K562 (cell line): ENCODE results near the gene CRYZL1. TPM values are rescaled to one million over a fixed set of nuclear protein-coding genes. Genes with fewer than 3 reads are reported as not detected.

ENCODE experiments used
- C11orf30 ChIP-seq: fragments of 450-650 bp; IDR thresholded peaks from 2 replicates; pipeline ENCODE4 v1.6.1; 2016; ENCODE audit warnings: low read depth, mild to moderate bottlenecking
- FOXA3 ChIP-seq, 2 experiments: fragments of 450-650 bp in 1 of 2; sonication (generic) in 1 of 2; formaldehyde crosslinking; IDR thresholded peaks in 1 of 2; conservative IDR thresholded peaks in 1 of 2; 2 replicates each; pipeline versions ENCODE4 v1.4.0 to v1.8.0; 2020 to 2022; ENCODE audit warnings: mild to moderate bottlenecking in 2 of 2, missing genetic modification reagents in 1 of 2
- GATA2 ChIP-seq: sonication (generic); formaldehyde crosslinking; IDR thresholded peaks from 2 replicates; pipeline ENCODE4 v1.4.0; 2020; ENCODE audit warnings: mild to moderate bottlenecking, missing genetic modification reagents
- GTF2F1 ChIP-seq: IDR thresholded peaks from 2 replicates; pipeline ENCODE4 v1.6.1; 2011; ENCODE audit warnings: low read depth, low read length, improper control_type of control experiment
- HDAC3 ChIP-seq: fragments of 450-650 bp; IDR thresholded peaks from 2 replicates; pipeline ENCODE4 v1.6.1; 2018; ENCODE audit warnings: borderline replicate concordance, mild to moderate bottlenecking, moderate library complexity; ENCODE audit not compliant: partially characterized antibody
- NCOR1 ChIP-seq: fragments of 450-650 bp; IDR thresholded peaks from 2 replicates; pipeline ENCODE4 v1.6.1; 2016; ENCODE audit warnings: mild to moderate bottlenecking, moderate library complexity
- RBBP5 ChIP-seq: fragments of 200-600 bp; sonication (generic); IDR thresholded peaks from 2 replicates; pipeline ENCODE4 v1.6.1; 2012; ENCODE audit warnings: borderline replicate concordance, mild to moderate bottlenecking, low read length, control low read depth, inconsistent platforms; ENCODE audit not compliant: insufficient read depth, poor library complexity, severe bottlenecking
- RFX5 ChIP-seq: IDR thresholded peaks from 2 replicates; pipeline ENCODE4 v1.6.1; 2011; ENCODE audit warnings: low read depth, mild to moderate bottlenecking, improper control_type of control experiment, low read length
- SIRT6 ChIP-seq: IDR thresholded peaks from one replicate; pipeline ENCODE4 v1.6.1; 2012; ENCODE audit warnings: low read depth, mild to moderate bottlenecking, control low read depth, inconsistent platforms, low read length, moderate library complexity
- TCF3 ChIP-seq: sonication (generic); formaldehyde crosslinking; IDR thresholded peaks from 2 replicates; pipeline ENCODE4 v1.4.0; 2020; ENCODE audit warnings: mild to moderate bottlenecking, missing genetic modification reagents
- TEAD4 ChIP-seq, 2 experiments: sonication (generic) in 1 of 2; formaldehyde crosslinking in 1 of 2; IDR thresholded peaks; 2 replicates each; pipeline versions ENCODE4 v1.6.1 to v1.8.0; 2012 to 2022; ENCODE audit warnings: borderline replicate concordance in 1 of 2, inconsistent platforms in 1 of 2, low read length in 1 of 2, mild to moderate bottlenecking in 1 of 2, missing genetic modification reagents in 1 of 2
- TGIF2 ChIP-seq: sonication (generic); formaldehyde crosslinking; IDR thresholded peaks from 2 replicates; pipeline ENCODE4 v1.8.1; 2022; ENCODE audit warnings: mild to moderate bottlenecking, missing genetic modification reagents, moderate library complexity
- XRCC4 ChIP-seq: IDR thresholded peaks from one replicate; pipeline ENCODE4 v1.6.1; 2011; ENCODE audit not compliant: insufficient read depth, insufficient read length; ENCODE audit errors: extremely low read depth
- ZFP1 ChIP-seq: fragments of 450-650 bp; formaldehyde crosslinking; IDR thresholded peaks from 2 replicates; pipeline ENCODE4 v1.4.0; 2020; ENCODE audit warnings: mild to moderate bottlenecking, mixed read lengths
- ZNF3 ChIP-seq: fragments of 250-450 bp; sonication (Bioruptor Pico); IDR thresholded peaks from 2 replicates; pipeline ENCODE4 v1.5.0; 2021; ENCODE audit warnings: mild to moderate bottlenecking, moderate library complexity
- ZNF436 ChIP-seq: fragments of 250-450, 450-650 bp; sonication (Bioruptor Pico); formaldehyde crosslinking; IDR thresholded peaks from 2 replicates; pipeline ENCODE4 v1.7.0; 2020; ENCODE audit warnings: mild to moderate bottlenecking
- ZNF830 ChIP-seq: fragments of 250-450 bp; sonication (Bioruptor Pico); IDR thresholded peaks from 2 replicates; pipeline ENCODE4 v1.5.0; 2021; ENCODE audit warnings: mild to moderate bottlenecking
- polyA plus RNA-seq, 8 experiments: library from polyadenylated mRNA; depleted of rRNA in 4 of 8; stranded (reverse) in 5 of 8; unstranded in 3 of 8; fragments of >200 nt; fragmentation: Nextera tagmentation in 2 of 8; fragmentation: Illumina TruSeq in 1 of 8; extraction: Ambion mirVana in 2 of 8; extraction: Trizol in 1 of 8; gene quantifications; 2 replicates each; pipeline versions ENCODE4 v1.2.1 to v1.2.3, GENCODE V29; 2011 to 2014; ENCODE audit warnings: inconsistent platforms in 1 of 8, missing spikeins in 1 of 8
- total RNA-seq, 7 experiments: library from RNA; depleted of rRNA in 6 of 7; stranded (reverse); fragments of >200 nt in 6 of 7; fragmentation: Illumina TruSeq in 2 of 7; extraction: Trizol in 2 of 7; gene quantifications; 2 replicates each; pipeline versions ENCODE4 v1.2.1 to v1.2.3, GENCODE V29; 2011 to 2021; ENCODE audit warnings: low replicate concordance in 1 of 7
- TF ChIP-seq, protein P1 (sequence below), 3 experiments: fragments of 200-800 bp in 1 of 3; fragments of 250-450 bp in 1 of 3; fragments of 450-650 bp in 1 of 3; sonication (Bioruptor Pico) in 1 of 3; sonication (Bioruptor generic) in 1 of 3; formaldehyde crosslinking in 1 of 3; IDR thresholded peaks; 2 replicates each; pipeline versions ENCODE4 v1.6.1 to v1.8.0; 2016 to 2022; ENCODE audit warnings: mild to moderate bottlenecking in 2 of 3, missing genetic modification characterization in 2 of 3, missing compliant biosample characterization in 1 of 3, moderate library complexity in 1 of 3
- TF ChIP-seq, protein P2 (sequence below), 2 experiments: IDR thresholded peaks; 2 replicates each; pipeline ENCODE4 v1.6.1; 2012; ENCODE audit warnings: improper control_type of control experiment in 2 of 2, low read depth in 2 of 2, low read length in 2 of 2, borderline replicate concordance in 1 of 2

Gene CRYZL1
- total and polyA plus RNA-seq, 9 of the 15 experiments (the other 6 are each of a cell fraction or from before 2014, with no cell fraction given) = 19.9 to 98.2 (median 39.2) TPM

DNA sequence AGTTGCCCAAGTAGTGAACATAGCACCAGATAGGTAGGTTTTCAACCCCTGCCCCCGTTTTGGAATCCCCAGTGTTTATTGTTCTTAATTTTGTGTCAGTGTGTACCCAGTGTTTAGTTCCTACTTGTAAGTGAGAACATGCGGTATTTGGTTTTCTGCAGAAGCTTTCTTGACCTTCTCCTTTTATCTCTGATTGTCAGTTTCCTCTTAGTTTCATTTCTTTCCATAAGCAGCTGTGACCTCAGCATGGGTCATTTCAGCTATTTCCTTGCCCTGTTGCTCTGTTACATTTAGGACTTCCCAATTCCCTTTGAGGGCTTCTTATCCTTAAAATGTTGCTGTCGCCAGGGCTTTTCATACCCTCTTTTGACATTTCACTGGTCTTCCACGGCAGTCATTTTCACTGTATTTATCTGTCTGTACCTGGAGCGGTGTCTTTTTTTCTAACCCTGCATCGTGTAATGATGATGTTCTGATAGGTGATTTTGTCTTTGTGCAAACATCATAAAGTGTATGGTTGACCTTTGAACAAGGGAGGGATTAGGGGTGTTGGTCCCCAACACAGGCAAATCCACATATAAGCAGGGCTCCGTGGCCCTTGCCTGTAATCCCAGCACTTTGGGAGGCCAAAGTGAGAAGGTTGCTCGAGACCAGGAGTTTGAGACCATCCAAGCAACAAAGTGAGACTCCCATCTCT, 15.7 kb upstream of the CRYZL1 start (continued):
- TF ChIP-seq, protein P1, sequence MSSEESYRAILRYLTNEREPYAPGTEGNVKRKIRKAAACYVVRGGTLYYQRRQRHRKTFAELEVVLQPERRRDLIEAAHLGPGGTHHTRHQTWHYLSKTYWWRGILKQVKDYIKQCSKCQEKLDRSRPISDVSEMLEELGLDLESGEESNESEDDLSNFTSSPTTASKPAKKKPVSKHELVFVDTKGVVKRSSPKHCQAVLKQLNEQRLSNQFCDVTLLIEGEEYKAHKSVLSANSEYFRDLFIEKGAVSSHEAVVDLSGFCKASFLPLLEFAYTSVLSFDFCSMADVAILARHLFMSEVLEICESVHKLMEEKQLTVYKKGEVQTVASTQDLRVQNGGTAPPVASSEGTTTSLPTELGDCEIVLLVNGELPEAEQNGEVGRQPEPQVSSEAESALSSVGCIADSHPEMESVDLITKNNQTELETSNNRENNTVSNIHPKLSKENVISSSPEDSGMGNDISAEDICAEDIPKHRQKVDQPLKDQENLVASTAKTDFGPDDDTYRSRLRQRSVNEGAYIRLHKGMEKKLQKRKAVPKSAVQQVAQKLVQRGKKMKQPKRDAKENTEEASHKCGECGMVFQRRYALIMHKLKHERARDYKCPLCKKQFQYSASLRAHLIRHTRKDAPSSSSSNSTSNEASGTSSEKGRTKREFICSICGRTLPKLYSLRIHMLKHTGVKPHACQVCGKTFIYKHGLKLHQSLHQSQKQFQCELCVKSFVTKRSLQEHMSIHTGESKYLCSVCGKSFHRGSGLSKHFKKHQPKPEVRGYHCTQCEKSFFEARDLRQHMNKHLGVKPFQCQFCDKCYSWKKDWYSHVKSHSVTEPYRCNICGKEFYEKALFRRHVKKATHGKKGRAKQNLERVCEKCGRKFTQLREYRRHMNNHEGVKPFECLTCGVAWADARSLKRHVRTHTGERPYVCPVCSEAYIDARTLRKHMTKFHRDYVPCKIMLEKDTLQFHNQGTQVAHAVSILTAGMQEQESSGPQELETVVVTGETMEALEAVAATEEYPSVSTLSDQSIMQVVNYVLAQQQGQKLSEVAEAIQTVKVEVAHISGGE (CRISPR knock-in tag; IDR thresholded peaks at IDR 0.05) = no peak
- TF ChIP-seq TEAD4 (IDR thresholded peaks at IDR 0.05; ENCODE audit: low read length) (peak; percentile 16; the same call in 1 of the 2 replicates), TEAD4 (CRISPR knock-in tag; IDR thresholded peaks at IDR 0.05; ENCODE audit: borderline replicate concordance) (no peak), ZFP1 (CRISPR knock-in tag) (no peak), SIRT6 (no peak), ZNF436 (CRISPR knock-in tag) (no peak), NCOR1 (0 out of 2 replicates have a peak, but pooled peaks have one; percentile 15), C11orf30 (no peak), RFX5 (no peak), GTF2F1 (no peak), ZNF830 (CRISPR knock-in tag) (no peak), RBBP5 (peak; percentile 28), FOXA3 (CRISPR knock-in tag; conservative IDR thresholded peaks at IDR 0.05 in 1 of 2, IDR thresholded peaks at IDR 0.05 in 1 of 2) (no peak), ZNF3 (no peak), GATA2 (no peak), TCF3 (CRISPR knock-in tag) (0 out of 2 replicates have a peak, but pooled peaks have one; percentile 41), XRCC4 (no peak), TGIF2 (CRISPR knock-in tag) (no peak), HDAC3 (no peak)
- TF ChIP-seq, protein P2, sequence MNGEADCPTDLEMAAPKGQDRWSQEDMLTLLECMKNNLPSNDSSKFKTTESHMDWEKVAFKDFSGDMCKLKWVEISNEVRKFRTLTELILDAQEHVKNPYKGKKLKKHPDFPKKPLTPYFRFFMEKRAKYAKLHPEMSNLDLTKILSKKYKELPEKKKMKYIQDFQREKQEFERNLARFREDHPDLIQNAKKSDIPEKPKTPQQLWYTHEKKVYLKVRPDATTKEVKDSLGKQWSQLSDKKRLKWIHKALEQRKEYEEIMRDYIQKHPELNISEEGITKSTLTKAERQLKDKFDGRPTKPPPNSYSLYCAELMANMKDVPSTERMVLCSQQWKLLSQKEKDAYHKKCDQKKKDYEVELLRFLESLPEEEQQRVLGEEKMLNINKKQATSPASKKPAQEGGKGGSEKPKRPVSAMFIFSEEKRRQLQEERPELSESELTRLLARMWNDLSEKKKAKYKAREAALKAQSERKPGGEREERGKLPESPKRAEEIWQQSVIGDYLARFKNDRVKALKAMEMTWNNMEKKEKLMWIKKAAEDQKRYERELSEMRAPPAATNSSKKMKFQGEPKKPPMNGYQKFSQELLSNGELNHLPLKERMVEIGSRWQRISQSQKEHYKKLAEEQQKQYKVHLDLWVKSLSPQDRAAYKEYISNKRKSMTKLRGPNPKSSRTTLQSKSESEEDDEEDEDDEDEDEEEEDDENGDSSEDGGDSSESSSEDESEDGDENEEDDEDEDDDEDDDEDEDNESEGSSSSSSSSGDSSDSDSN (IDR thresholded peaks at IDR 0.05; ENCODE audit: borderline replicate concordance in 1 of 2, low read depth in 2 of 2, low read length in 2 of 2) = no peak
